H9 (cell line): Measurements from ENCODE around the gene GLRX2. TPM values are rescaled to one million over a fixed set of nuclear protein-coding genes. Genes with fewer than 3 reads are reported as not detected.

Source experiments
- DNase-seq: peaks from one replicate; pipeline ENCODE4 v3.0.0-alpha.2; 2017
- H2AFZ ChIP-seq: one replicate; pipeline ENCODE4 v1.6.1; 2013; ENCODE audit warnings: mild to moderate bottlenecking, low read length, control low read depth, moderate library complexity
- H2AK5ac ChIP-seq: 2 replicates; pipeline ENCODE4 v1.6.1; 2013; ENCODE audit warnings: low read length, control low read depth, mixed read lengths; ENCODE audit not compliant: insufficient read length
- H2BK120ac ChIP-seq: one replicate; pipeline ENCODE4 v1.6.1; 2013; ENCODE audit warnings: low read depth, mild to moderate bottlenecking, low read length, control low read depth, inconsistent platforms; ENCODE audit not compliant: poor library complexity, severe bottlenecking
- H2BK12ac ChIP-seq: 2 replicates; pipeline ENCODE4 v1.6.1; 2013; ENCODE audit warnings: low read length, control low read depth, mixed read lengths, low read depth; ENCODE audit not compliant: insufficient read length
- H2BK15ac ChIP-seq: 2 replicates; pipeline ENCODE4 v1.6.1; 2013; ENCODE audit warnings: low read depth, low read length, control low read depth
- H2BK20ac ChIP-seq: one replicate; pipeline ENCODE4 v1.6.1; 2013; ENCODE audit warnings: low read depth, mild to moderate bottlenecking, low read length, control low read depth, inconsistent platforms; ENCODE audit not compliant: poor library complexity, severe bottlenecking
- H2BK5ac ChIP-seq: 2 replicates; pipeline ENCODE4 v1.6.1; 2013; ENCODE audit warnings: low read length, control low read depth, mixed read lengths; ENCODE audit not compliant: insufficient read length
- H3K14ac ChIP-seq: 2 replicates; pipeline ENCODE4 v1.6.1; 2013; ENCODE audit warnings: low read length, control low read depth; ENCODE audit not compliant: insufficient read depth
- H3K18ac ChIP-seq: 2 replicates; pipeline ENCODE4 v1.6.1; 2013; ENCODE audit warnings: low read depth, mild to moderate bottlenecking, mixed read lengths, low read length, control low read depth; ENCODE audit not compliant: insufficient read length
- H3K23ac ChIP-seq: 2 replicates; pipeline ENCODE4 v1.6.1; 2013; ENCODE audit warnings: low read length, control low read depth, mixed read lengths, low read depth; ENCODE audit not compliant: insufficient read length
- H3K23me2 ChIP-seq: 2 replicates; pipeline ENCODE4 v1.6.1; 2013; ENCODE audit warnings: low read depth, mild to moderate bottlenecking, mixed read lengths, low read length, control low read depth; ENCODE audit not compliant: insufficient read length, poor library complexity, severe bottlenecking
- H3K27ac ChIP-seq: 2 replicates; pipeline ENCODE4 v1.5.1; 2013; ENCODE audit warnings: low read length, control low read depth, mixed read lengths, low read depth; ENCODE audit not compliant: insufficient read length
- H3K27me3 ChIP-seq: 2 replicates; pipeline ENCODE4 v1.6.1; 2013; ENCODE audit warnings: low read length, control low read depth, inconsistent platforms; ENCODE audit not compliant: insufficient read depth
- H3K4ac ChIP-seq: 2 replicates; pipeline ENCODE4 v1.6.1; 2013; ENCODE audit warnings: low read depth, mild to moderate bottlenecking, control low read depth, inconsistent platforms, low read length, moderate library complexity
- H3K4me1 ChIP-seq: 2 replicates; pipeline ENCODE4 v1.6.1; 2013; ENCODE audit warnings: low read length, control low read depth, inconsistent platforms; ENCODE audit not compliant: insufficient read depth
- H3K4me2 ChIP-seq: 2 replicates; pipeline ENCODE4 v1.6.1; 2013; ENCODE audit warnings: low read length, control low read depth, mixed read lengths; ENCODE audit not compliant: insufficient read length, insufficient read depth
- H3K56ac ChIP-seq: 2 replicates; pipeline ENCODE4 v1.6.1; 2013; ENCODE audit warnings: low read depth, mild to moderate bottlenecking, mixed read lengths, low read length, control low read depth; ENCODE audit not compliant: insufficient read length
- H3K79me1 ChIP-seq: 2 replicates; pipeline ENCODE4 v1.6.1; 2013; ENCODE audit warnings: low read depth, mild to moderate bottlenecking, moderate library complexity, low read length, control low read depth, inconsistent platforms; ENCODE audit not compliant: insufficient read depth, poor library complexity, severe bottlenecking
- H3K79me2 ChIP-seq: 2 replicates; pipeline ENCODE4 v1.6.1; 2013; ENCODE audit warnings: low read length, control low read depth, inconsistent platforms; ENCODE audit not compliant: insufficient read depth
- H3K9ac ChIP-seq: 2 replicates; pipeline ENCODE4 v1.6.1; 2013; ENCODE audit warnings: low read length, control low read depth, mixed read lengths; ENCODE audit not compliant: insufficient read length; ENCODE audit errors: extremely low read depth
- H3K9me3 ChIP-seq: one replicate; pipeline ENCODE4 v1.6.1; 2013; ENCODE audit warnings: low read depth, low read length, inconsistent platforms; ENCODE audit not compliant: control insufficient read depth
- H3T11ph ChIP-seq: one replicate; pipeline ENCODE4 v1.6.1; 2013; ENCODE audit warnings: mild to moderate bottlenecking, low read length, control low read depth, inconsistent platforms
- H4K20me1 ChIP-seq: one replicate; pipeline ENCODE4 v1.6.1; 2013; ENCODE audit not compliant: control insufficient read depth, insufficient read length, insufficient read depth
- H4K5ac ChIP-seq: 2 replicates; pipeline ENCODE4 v1.6.1; 2013; ENCODE audit warnings: low read depth, mild to moderate bottlenecking, mixed read lengths, low read length, control low read depth; ENCODE audit not compliant: insufficient read length
- H4K8ac ChIP-seq: replicated peaks from 2 replicates; pipeline ENCODE4 v1.6.1; 2013; ENCODE audit warnings: low read length, control low read depth, mixed read lengths, low read depth; ENCODE audit not compliant: insufficient read length
- H4K91ac ChIP-seq: 2 replicates; pipeline ENCODE4 v1.6.1; 2013; ENCODE audit warnings: low read depth, mild to moderate bottlenecking, moderate library complexity, mixed read lengths, low read length, control low read depth; ENCODE audit not compliant: insufficient read length
- H3K27ac Mint-ChIP-seq, 3 experiments: 2 replicates in 2 of 3; 3 replicates in 1 of 3; pipeline ENCODE4 v1.8.0; 2020 to 2021; ENCODE audit warnings: mixed read lengths in 3 of 3, mild to moderate bottlenecking in 1 of 3, moderate library complexity in 1 of 3
- H3K27me3 Mint-ChIP-seq: 2 replicates; pipeline ENCODE4 v1.8.0; 2021; ENCODE audit warnings: low read depth, mild to moderate bottlenecking, moderate library complexity, mixed read lengths
- H3K36me3 Mint-ChIP-seq, 3 experiments: 2 replicates in 2 of 3; 3 replicates in 1 of 3; pipeline ENCODE4 v1.8.0; 2020 to 2021; ENCODE audit warnings: low read depth in 3 of 3, mixed read lengths in 3 of 3; ENCODE audit not compliant: insufficient read depth in 1 of 3
- H3K4me1 Mint-ChIP-seq, 2 experiments: 2 replicates each; pipeline ENCODE4 v1.8.0; 2020; ENCODE audit warnings: mixed read lengths in 2 of 2
- H3K4me3 Mint-ChIP-seq, 2 experiments: 2 replicates in 1 of 2; 3 replicates in 1 of 2; pipeline ENCODE4 v1.8.0; 2020 to 2021; ENCODE audit warnings: mild to moderate bottlenecking in 2 of 2, mixed read lengths in 2 of 2, moderate library complexity in 1 of 2
- H3K9me3 Mint-ChIP-seq, 2 experiments: 2 replicates in 1 of 2; 3 replicates in 1 of 2; pipeline ENCODE4 v1.8.0; 2020; ENCODE audit warnings: mild to moderate bottlenecking in 2 of 2, mixed read lengths in 2 of 2, moderate library complexity in 1 of 2
- WGBS: extraction: QIAGEN DNeasy Blood & Tissue Kit; methylation state at CpG from one replicate; pipeline ENCODE4 v1.1.7; 2013; ENCODE audit warnings: missing lambda C conversion rate, low lambda C conversion rate, mixed read lengths; ENCODE audit not compliant: insufficient read length; ENCODE audit errors: extremely low coverage; 5-methylcytosine and 5-hydroxymethylcytosine counted together
- total RNA-seq: library from RNA; stranded (reverse); gene quantifications from 2 replicates; pipeline ENCODE4 v1.2.1, GENCODE V29; 2021
- TF ChIP-seq, protein P1 (sequence below): fragments of 200-600 bp; sonication (generic); conservative IDR thresholded peaks from 3 replicates; pipeline ENCODE4 v1.8.0; 2021; ENCODE audit warnings: antibody characterized with exemption, mild to moderate bottlenecking

Gene GLRX2
- total RNA-seq, 1 experiment from 2014 or later = 10.1 TPM

DNA sequence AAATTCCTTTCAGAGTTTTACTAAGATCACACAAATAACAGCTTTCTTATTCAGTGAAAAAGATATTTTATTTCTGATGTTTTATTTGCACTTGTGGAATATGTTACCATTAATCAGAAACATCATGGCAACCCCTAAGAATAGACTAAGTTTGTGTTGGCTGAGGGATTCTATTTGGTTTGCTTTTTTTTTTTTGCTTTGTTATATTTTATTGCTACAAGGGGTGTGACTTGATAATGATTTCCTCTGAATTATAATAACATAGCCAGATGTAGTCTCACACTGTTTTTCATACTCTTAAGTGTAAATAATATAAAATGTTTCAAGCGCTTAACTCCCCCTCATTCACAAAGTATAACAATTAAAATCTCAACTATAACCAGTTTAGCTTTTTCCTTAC lies 20.0 kb downstream of the GLRX2 start:
- H2BK20ac ChIP-seq = no peak overlapping the region
- H2AFZ ChIP-seq = no peak overlapping the region
- no peak overlapping the region for H3K56ac ChIP-seq
- no peaks in the 10 kb centered on the region for H3K9me3 Mint-ChIP-seq
- TF ChIP-seq, protein P1, sequence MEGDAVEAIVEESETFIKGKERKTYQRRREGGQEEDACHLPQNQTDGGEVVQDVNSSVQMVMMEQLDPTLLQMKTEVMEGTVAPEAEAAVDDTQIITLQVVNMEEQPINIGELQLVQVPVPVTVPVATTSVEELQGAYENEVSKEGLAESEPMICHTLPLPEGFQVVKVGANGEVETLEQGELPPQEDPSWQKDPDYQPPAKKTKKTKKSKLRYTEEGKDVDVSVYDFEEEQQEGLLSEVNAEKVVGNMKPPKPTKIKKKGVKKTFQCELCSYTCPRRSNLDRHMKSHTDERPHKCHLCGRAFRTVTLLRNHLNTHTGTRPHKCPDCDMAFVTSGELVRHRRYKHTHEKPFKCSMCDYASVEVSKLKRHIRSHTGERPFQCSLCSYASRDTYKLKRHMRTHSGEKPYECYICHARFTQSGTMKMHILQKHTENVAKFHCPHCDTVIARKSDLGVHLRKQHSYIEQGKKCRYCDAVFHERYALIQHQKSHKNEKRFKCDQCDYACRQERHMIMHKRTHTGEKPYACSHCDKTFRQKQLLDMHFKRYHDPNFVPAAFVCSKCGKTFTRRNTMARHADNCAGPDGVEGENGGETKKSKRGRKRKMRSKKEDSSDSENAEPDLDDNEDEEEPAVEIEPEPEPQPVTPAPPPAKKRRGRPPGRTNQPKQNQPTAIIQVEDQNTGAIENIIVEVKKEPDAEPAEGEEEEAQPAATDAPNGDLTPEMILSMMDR = no peak
- no peaks in the 10 kb centered on the region for H3K4me1 ChIP-seq
- no peak overlapping the region for H2AK5ac ChIP-seq
- no peaks in the 10 kb centered on the region for H3K27me3 ChIP-seq
- no peak overlapping the region for H3K14ac ChIP-seq
- H3K9me3 ChIP-seq = no peaks in the 10 kb centered on the region
- peaks cover 4 to 43% (median 37%) of the 10 kb centered on the region in 3 experiments; a peak in 6 of 7 replicates for H3K36me3 Mint-ChIP-seq
- peaks cover 4% of the 10 kb centered on the region in 2 experiments; a peak in 3 of 4 replicates for H3K4me1 Mint-ChIP-seq
- H2BK5ac ChIP-seq = no peak overlapping the region
- no peak overlapping the region for H3K27ac Mint-ChIP-seq
- WGBS = no CpG with 5 or more reads among the region's 1 CpG
- H4K20me1 ChIP-seq = no peaks in the 10 kb centered on the region
- no peak overlapping the region for H3K23ac ChIP-seq
- H3K79me1 ChIP-seq = no peaks in the 10 kb centered on the region
- H3K9ac ChIP-seq = no peak overlapping the region
- H3K23me2 ChIP-seq = no peaks in the 10 kb centered on the region
- no peak overlapping the region for H3K4me2 ChIP-seq
- H3K79me2 ChIP-seq = no peaks in the 10 kb centered on the region
- H3K27me3 Mint-ChIP-seq = no peaks in the 10 kb centered on the region
- no peak overlapping the region for H4K5ac ChIP-seq
- no peak overlapping the region for H2BK15ac ChIP-seq
- H4K8ac ChIP-seq = no peak overlapping the region
- no peak overlapping the region for H3T11ph ChIP-seq
- H3K4me3 Mint-ChIP-seq = no peak overlapping the region
- no peak for DNase-seq
- no peak overlapping the region for H4K91ac ChIP-seq
- no peak overlapping the region for H3K18ac ChIP-seq
- no peak overlapping the region for H3K4ac ChIP-seq
- H2BK12ac ChIP-seq = no peak overlapping the region
- no peak overlapping the region for H2BK120ac ChIP-seq
- no peak overlapping the region for H3K27ac ChIP-seq
